Measurements from ENCODE around the gene ZNF44.

GRCh38 chr19:12260236-12260635, 34.4 kb downstream of the ZNF44 start:
- TF ChIP-seq CTCF (IDR thresholded peaks at IDR 0.05): no peak
- no peak for TF ChIP-seq POLR2AphosphoS5 (IDR thresholded peaks at IDR 0.05)
- no peak for TF ChIP-seq EP300 (IDR thresholded peaks at IDR 0.05; ENCODE audit: low read depth)
- TF ChIP-seq POLR2A (IDR thresholded peaks at IDR 0.05): no peak

All from transverse colon (tissue), 4 donors.